HCT116 (cell line): ENCODE measurements around the gene ASB17. TPM values are rescaled to one million over a fixed set of nuclear protein-coding genes. Genes with fewer than 3 reads are reported as not detected.

ENCODE experiments used
- ATAC-seq: fragments of 200-7000 bp; cut with Tn5 transposase; 2 replicates; pipeline ENCODE4 v1.9.1; 2020; ENCODE audit warnings: mild to moderate bottlenecking, moderate library complexity
- Bru-seq: library from RNA; stranded (reverse); fragments of 400-500 nt; gene quantifications from one replicate; lab custom pipeline; 2021; lab: Mats Ljungman, UMichigan
- BruChase-seq, 2 experiments: library from RNA; stranded (reverse); fragments of 400-500 nt; gene quantifications; one replicate each; lab custom pipeline; 2021; lab: Mats Ljungman, UMichigan
- BruUV-seq: library from RNA; stranded (reverse); fragments of 400-500 nt; replicated peaks from 2 replicates; lab custom pipeline; 2021; lab: Mats Ljungman, UMichigan
- CTCF ChIA-PET: fragments of 300-600 bp; sonication (Branson Sonifier 250); formaldehyde crosslinking; loops from one replicate; lab custom pipeline; 2021; ENCODE audit warnings: antibody characterized with exemption; lab: Charles Lee
- POLR2A ChIA-PET: fragments of 300-600, 350-600 bp; sonication (Branson Sonifier 250); formaldehyde crosslinking; loops from one replicate; lab custom pipeline; 2021; ENCODE audit warnings: antibody characterized with exemption; lab: Charles Lee
- RAD21 ChIA-PET, 2 experiments: fragments of 300-600 bp; sonication (Branson Sonifier 250); formaldehyde crosslinking; loops; one replicate each; lab custom pipeline; 2023; ENCODE audit warnings: low total read pairs in 2 of 2; ENCODE audit not compliant: uncharacterized antibody in 2 of 2, unreplicated experiment in 2 of 2, low non-redundant PET in 1 of 2; lab: Charles Lee
- DNase-seq: peaks from one replicate; pipeline ENCODE4 v3.0.0-alpha.2; 2010; ENCODE audit warnings: low read depth, low spot score
- H2AFZ ChIP-seq: fragments of 200-600 bp; shearing (Covaris generic), sonication (generic); 2 replicates; pipeline ENCODE4 v1.6.1; 2017; ENCODE audit warnings: low read depth, mixed run types, mixed read lengths, antibody characterized with exemption, low read length; ENCODE audit not compliant: poor library complexity, severe bottlenecking
- H3K27ac ChIP-seq: 2 replicates; pipeline ENCODE4 v1.5.1; 2012; ENCODE audit warnings: low read depth, low read length
- H3K27me3 ChIP-seq: fragments of 200-600 bp; sonication (generic); 2 replicates; pipeline ENCODE4 v1.6.1; 2016; ENCODE audit warnings: mixed run types, low read length, mixed read lengths; ENCODE audit not compliant: insufficient read depth
- H3K36me3 ChIP-seq, 2 experiments: fragments of 200-500 bp in 1 of 2; fragments of 200-600 bp in 1 of 2; sonication (Bioruptor generic) in 1 of 2; sonication (generic) in 1 of 2; 2 replicates each; pipeline versions ENCODE4 v1.5.1 to v1.6.1; 2014 to 2016; ENCODE audit warnings: low read length in 2 of 2, inconsistent platforms in 1 of 2, mixed read lengths in 1 of 2, mixed run types in 1 of 2; ENCODE audit not compliant: insufficient read depth in 2 of 2, control insufficient read depth in 1 of 2
- H3K4me1 ChIP-seq, 2 experiments: fragments of 200-600 bp in 1 of 2; sonication (generic) in 1 of 2; 2 replicates each; pipeline versions ENCODE4 v1.5.1 to v1.6.1; 2012 to 2017; ENCODE audit warnings: low read length in 2 of 2, inconsistent platforms in 1 of 2, mild to moderate bottlenecking in 1 of 2, mixed read lengths in 1 of 2, mixed run types in 1 of 2, moderate library complexity in 1 of 2; ENCODE audit not compliant: insufficient read depth in 2 of 2, control insufficient read depth in 1 of 2
- H3K4me2 ChIP-seq: fragments of 200-600 bp; sonication (generic); 2 replicates; pipeline ENCODE4 v1.6.1; 2017; ENCODE audit warnings: mixed run types, low read length, mixed read lengths
- H3K4me3 ChIP-seq, 2 experiments: fragments of 200-600 bp in 1 of 2; sonication (generic) in 1 of 2; replicated peaks in 1 of 2; 2 replicates each; pipeline ENCODE4 v1.5.1; 2011 to 2016; ENCODE audit warnings: low read length in 2 of 2, control low read depth in 1 of 2, low read depth in 1 of 2, mild to moderate bottlenecking in 1 of 2, mixed read lengths in 1 of 2, mixed run types in 1 of 2
- H3K79me2 ChIP-seq: fragments of 200-600 bp; sonication (generic); 2 replicates; pipeline ENCODE4 v1.6.1; 2017; ENCODE audit warnings: mild to moderate bottlenecking, mixed run types, low read length, moderate library complexity, mixed read lengths; ENCODE audit not compliant: insufficient read depth
- H3K9ac ChIP-seq: fragments of 200-600 bp; sonication (generic); 2 replicates; pipeline ENCODE4 v1.6.1; 2016; ENCODE audit warnings: low read length, mixed read lengths
- H3K9me2 ChIP-seq: fragments of 200-600 bp; sonication (generic), shearing (Covaris generic); 2 replicates; pipeline ENCODE4 v1.6.1; 2017; ENCODE audit warnings: mixed run types, mild to moderate bottlenecking, moderate library complexity; ENCODE audit not compliant: insufficient read depth
- H3K9me3 ChIP-seq, 2 experiments: fragments of 200-500 bp in 1 of 2; fragments of 200-600 bp in 1 of 2; sonication (Bioruptor generic) in 1 of 2; sonication (generic) in 1 of 2; 2 replicates each; pipeline ENCODE4 v1.6.1; 2014 to 2017; ENCODE audit warnings: low read length in 2 of 2, mixed read lengths in 2 of 2, inconsistent platforms in 1 of 2, low read depth in 1 of 2, mild to moderate bottlenecking in 1 of 2, mixed run types in 1 of 2, moderate library complexity in 1 of 2; ENCODE audit not compliant: control insufficient read depth in 1 of 2, insufficient read depth in 1 of 2
- H4K20me1 ChIP-seq: fragments of 200-600 bp; sonication (generic), shearing (Covaris generic); 2 replicates; pipeline ENCODE4 v1.6.1; 2017; ENCODE audit warnings: mixed run types, mild to moderate bottlenecking, moderate library complexity; ENCODE audit not compliant: insufficient read depth
- CEBPB ChIP-seq: IDR thresholded peaks from 2 replicates; pipeline ENCODE4 v1.6.1; 2012; ENCODE audit warnings: low read depth
- EZH2 ChIP-seq: fragments of 200-600 bp; sonication (generic); IDR thresholded peaks from 2 replicates; pipeline ENCODE4 v1.6.1; 2017; ENCODE audit warnings: antibody characterized with exemption, mixed run types
- FOSL1 ChIP-seq: IDR thresholded peaks from 2 replicates; pipeline ENCODE4 v1.6.1; 2012; ENCODE audit warnings: low read depth
- POLR2AphosphoS5 ChIP-seq: IDR thresholded peaks from 2 replicates; pipeline ENCODE4 v1.6.1; 2011; ENCODE audit warnings: mild to moderate bottlenecking, low read depth, low read length, moderate library complexity
- SIN3A ChIP-seq: IDR thresholded peaks from 2 replicates; pipeline ENCODE4 v1.6.1; 2012; ENCODE audit warnings: low read depth
- SP1 ChIP-seq: IDR thresholded peaks from 2 replicates; pipeline ENCODE4 v1.6.1; 2012; ENCODE audit warnings: low read depth
- TCF7L2 ChIP-seq: IDR thresholded peaks from 2 replicates; pipeline ENCODE4 v1.7.0; 2011; ENCODE audit warnings: borderline replicate concordance, inconsistent platforms; ENCODE audit not compliant: insufficient read depth, insufficient read length; ENCODE audit errors: extremely low read depth
- YY1 ChIP-seq: IDR thresholded peaks from 2 replicates; pipeline ENCODE4 v1.6.1; 2011; ENCODE audit warnings: low read length, low read depth, moderate library complexity, mild to moderate bottlenecking; ENCODE audit not compliant: insufficient replicate concordance; ENCODE audit errors: extremely low read depth
- ZFX ChIP-seq: fragments of 450-650 bp; IDR thresholded peaks from 2 replicates; pipeline ENCODE4 v1.6.1; 2017
- ZNF274 ChIP-seq: fragments of 200-500 bp; sonication (Bioruptor generic); IDR thresholded peaks from 2 replicates; pipeline ENCODE4 v1.6.1; 2014; ENCODE audit warnings: mild to moderate bottlenecking, low read depth, low read length, inconsistent platforms
- intact Hi-C: fragments of 100-400 bp; cut with micrococcal nuclease; formaldehyde crosslinking; loops from 2 replicates; pipeline ENCODE4 v1.10.0; 2022
- long read RNA-seq: library from polyadenylated mRNA; unstranded; transcript quantifications from one replicate; pipeline ENCODE4 v2.0.0, GENCODE V29; 2021; ENCODE audit not compliant: unreplicated experiment
- polyA plus RNA-seq: library from polyadenylated mRNA; unstranded; fragments of >200 nt; gene quantifications from 2 replicates; pipeline ENCODE4 v1.2.1, GENCODE V29; 2012; ENCODE audit warnings: missing spikeins
- total RNA-seq: library from RNA; stranded (reverse); gene quantifications from one replicate; pipeline ENCODE4 v1.2.1, GENCODE V29; 2021; ENCODE audit not compliant: unreplicated experiment
- TF ChIP-seq, protein P1 (sequence below): IDR thresholded peaks from 2 replicates; pipeline ENCODE4 v1.6.1; 2012; ENCODE audit warnings: low read depth
- TF ChIP-seq, protein P2 (sequence below): IDR thresholded peaks from 2 replicates; pipeline ENCODE4 v1.6.1; 2012

ASB17 gene
- total RNA-seq (not detected), Bru-seq, nascent RNA (not detected), BruChase-seq, experiment 1, labeled RNA remaining after a 6-hour chase (not detected), BruChase-seq, experiment 2, labeled RNA remaining after a 2-hour chase (not detected)
- not detected in 2 replicates for polyA plus RNA-seq
- long read RNA-seq: 0 reads

DNA sequence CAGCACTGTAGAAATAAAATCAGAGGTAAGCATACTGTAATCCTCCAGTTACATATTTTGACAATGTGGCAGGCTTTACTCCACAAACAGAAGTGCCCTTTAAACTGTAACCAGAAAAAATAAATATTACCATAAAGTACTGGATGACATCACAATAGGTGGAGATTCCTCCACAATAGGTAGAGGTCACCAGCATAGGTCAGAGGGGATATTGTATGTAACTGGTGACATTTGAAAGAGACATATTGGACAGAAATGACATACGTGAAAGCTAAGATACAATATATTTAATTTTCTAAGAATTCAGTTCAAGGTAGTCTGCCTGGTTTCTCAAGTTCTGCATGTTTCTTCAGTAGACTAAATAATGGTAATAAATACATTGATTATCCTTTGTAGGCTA, at the start of gene ASB17:
Gene ASB17 (minus strand): TSS at position 101 of the 400 bp plus-strand sequence. CDS start 113 bp downstream, outside the sequence.
- H3K27ac ChIP-seq: no peak within 1 kb of the TSS
- ChIA-PET POLR2A (no interaction called here), RAD21 (no interaction called here), CTCF (no interaction called here)
- no peak for TF ChIP-seq ZFX
- TF ChIP-seq ZNF274: no peak
- TF ChIP-seq, protein P1, sequence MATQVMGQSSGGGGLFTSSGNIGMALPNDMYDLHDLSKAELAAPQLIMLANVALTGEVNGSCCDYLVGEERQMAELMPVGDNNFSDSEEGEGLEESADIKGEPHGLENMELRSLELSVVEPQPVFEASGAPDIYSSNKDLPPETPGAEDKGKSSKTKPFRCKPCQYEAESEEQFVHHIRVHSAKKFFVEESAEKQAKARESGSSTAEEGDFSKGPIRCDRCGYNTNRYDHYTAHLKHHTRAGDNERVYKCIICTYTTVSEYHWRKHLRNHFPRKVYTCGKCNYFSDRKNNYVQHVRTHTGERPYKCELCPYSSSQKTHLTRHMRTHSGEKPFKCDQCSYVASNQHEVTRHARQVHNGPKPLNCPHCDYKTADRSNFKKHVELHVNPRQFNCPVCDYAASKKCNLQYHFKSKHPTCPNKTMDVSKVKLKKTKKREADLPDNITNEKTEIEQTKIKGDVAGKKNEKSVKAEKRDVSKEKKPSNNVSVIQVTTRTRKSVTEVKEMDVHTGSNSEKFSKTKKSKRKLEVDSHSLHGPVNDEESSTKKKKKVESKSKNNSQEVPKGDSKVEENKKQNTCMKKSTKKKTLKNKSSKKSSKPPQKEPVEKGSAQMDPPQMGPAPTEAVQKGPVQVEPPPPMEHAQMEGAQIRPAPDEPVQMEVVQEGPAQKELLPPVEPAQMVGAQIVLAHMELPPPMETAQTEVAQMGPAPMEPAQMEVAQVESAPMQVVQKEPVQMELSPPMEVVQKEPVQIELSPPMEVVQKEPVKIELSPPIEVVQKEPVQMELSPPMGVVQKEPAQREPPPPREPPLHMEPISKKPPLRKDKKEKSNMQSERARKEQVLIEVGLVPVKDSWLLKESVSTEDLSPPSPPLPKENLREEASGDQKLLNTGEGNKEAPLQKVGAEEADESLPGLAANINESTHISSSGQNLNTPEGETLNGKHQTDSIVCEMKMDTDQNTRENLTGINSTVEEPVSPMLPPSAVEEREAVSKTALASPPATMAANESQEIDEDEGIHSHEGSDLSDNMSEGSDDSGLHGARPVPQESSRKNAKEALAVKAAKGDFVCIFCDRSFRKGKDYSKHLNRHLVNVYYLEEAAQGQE: no peak
- TF ChIP-seq POLR2AphosphoS5: no peak
- TF ChIP-seq, protein P2, sequence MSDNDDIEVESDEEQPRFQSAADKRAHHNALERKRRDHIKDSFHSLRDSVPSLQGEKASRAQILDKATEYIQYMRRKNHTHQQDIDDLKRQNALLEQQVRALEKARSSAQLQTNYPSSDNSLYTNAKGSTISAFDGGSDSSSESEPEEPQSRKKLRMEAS: no peak
- no peak for TF ChIP-seq CEBPB
- no peak for TF ChIP-seq SP1
- no peak for TF ChIP-seq FOSL1
- no peak for TF ChIP-seq EZH2
- no peak for TF ChIP-seq YY1
- no peak for TF ChIP-seq TCF7L2
- no peak for TF ChIP-seq SIN3A
- no peaks in the 10 kb centered on the region for H3K9me2 ChIP-seq
- no peak within 1 kb of the TSS for H3K4me3 ChIP-seq
- H3K9ac ChIP-seq: no peak within 1 kb of the TSS
- intact Hi-C loops: no loop called here
- no peak within 1 kb of the TSS for H3K4me2 ChIP-seq
- DNase-seq (no peak), ATAC-seq (no peak)
- no peaks in the 10 kb centered on the region for H4K20me1 ChIP-seq
- H3K9me3 ChIP-seq: no peaks in the 10 kb centered on the region
- H3K4me1 ChIP-seq: no peaks in the 10 kb centered on the region
- no peaks in the 10 kb centered on the region for H3K27me3 ChIP-seq
- no peak within 1 kb of the TSS for H2AFZ ChIP-seq
- BruUV-seq: no TSS peak
- H3K36me3 ChIP-seq: no peaks in the 10 kb centered on the region
- no peaks in the 10 kb centered on the region for H3K79me2 ChIP-seq
